Body of pancreas (tissue), 4 donors: ENCODE measurements around the gene ARHGAP18.

ENCODE experiments used
- POLR2A ChIP-seq, 3 donors: fragments of 450-650 bp; IDR thresholded peaks; one replicate each; pipeline ENCODE4 v1.6.1; 2016; ENCODE audit warnings: antibody characterized with exemption in 3 of 3, mild to moderate bottlenecking in 2 of 3
- TF ChIP-seq, protein P1 (sequence below), 7 experiments: fragments of 450-650 bp in 4 of 7; fragments of 200-600 bp in 3 of 7; sonication (generic) in 3 of 7; IDR thresholded peaks; one replicate each; pipeline ENCODE4 v1.5.1; 2016 to 2019; ENCODE audit warnings: antibody characterized with exemption in 7 of 7

GRCh38 chr6:129624488-129624887 lies 85.5 kb downstream of the ARHGAP18 start:
- TF ChIP-seq, protein P1, sequence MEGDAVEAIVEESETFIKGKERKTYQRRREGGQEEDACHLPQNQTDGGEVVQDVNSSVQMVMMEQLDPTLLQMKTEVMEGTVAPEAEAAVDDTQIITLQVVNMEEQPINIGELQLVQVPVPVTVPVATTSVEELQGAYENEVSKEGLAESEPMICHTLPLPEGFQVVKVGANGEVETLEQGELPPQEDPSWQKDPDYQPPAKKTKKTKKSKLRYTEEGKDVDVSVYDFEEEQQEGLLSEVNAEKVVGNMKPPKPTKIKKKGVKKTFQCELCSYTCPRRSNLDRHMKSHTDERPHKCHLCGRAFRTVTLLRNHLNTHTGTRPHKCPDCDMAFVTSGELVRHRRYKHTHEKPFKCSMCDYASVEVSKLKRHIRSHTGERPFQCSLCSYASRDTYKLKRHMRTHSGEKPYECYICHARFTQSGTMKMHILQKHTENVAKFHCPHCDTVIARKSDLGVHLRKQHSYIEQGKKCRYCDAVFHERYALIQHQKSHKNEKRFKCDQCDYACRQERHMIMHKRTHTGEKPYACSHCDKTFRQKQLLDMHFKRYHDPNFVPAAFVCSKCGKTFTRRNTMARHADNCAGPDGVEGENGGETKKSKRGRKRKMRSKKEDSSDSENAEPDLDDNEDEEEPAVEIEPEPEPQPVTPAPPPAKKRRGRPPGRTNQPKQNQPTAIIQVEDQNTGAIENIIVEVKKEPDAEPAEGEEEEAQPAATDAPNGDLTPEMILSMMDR (IDR thresholded peaks at IDR 0.05) = no peak
- no peak for TF ChIP-seq POLR2A (IDR thresholded peaks at IDR 0.05)
